GM13976 (cell line): Measurements from ENCODE around the gene ENSA.
A peak's percentile ranks its signal among the peaks of the same experiment; 100 is the strongest.
"Not testable (repeated sequence)": the region's sequence is repeated elsewhere in the genome, so short reads cannot be mapped to it uniquely, and the experiment has no call there.

Experiments used
- DNase-seq: peaks from one replicate; pipeline ENCODE4 v3.0.0; 2012; ENCODE audit warnings: low spot score
- in situ Hi-C: fragments of 300-500 bp; cut with MboI; formaldehyde crosslinking; loops from one replicate; pipeline ENCODE4 v1.12.0; 2022; ENCODE audit warnings: low sequenced_read_pairs, mixed read lengths, inconsistent platforms; ENCODE audit not compliant: unreplicated experiment
- TF ChIP-seq, protein P1 (sequence below): IDR thresholded peaks from 2 replicates; pipeline ENCODE4 v1.5.1; 2012; ENCODE audit warnings: borderline replicate concordance, mild to moderate bottlenecking; ENCODE audit not compliant: insufficient read depth; ENCODE audit errors: extremely low read depth, missing control alignments, control extremely low read depth

The ENSA gene

DNA sequence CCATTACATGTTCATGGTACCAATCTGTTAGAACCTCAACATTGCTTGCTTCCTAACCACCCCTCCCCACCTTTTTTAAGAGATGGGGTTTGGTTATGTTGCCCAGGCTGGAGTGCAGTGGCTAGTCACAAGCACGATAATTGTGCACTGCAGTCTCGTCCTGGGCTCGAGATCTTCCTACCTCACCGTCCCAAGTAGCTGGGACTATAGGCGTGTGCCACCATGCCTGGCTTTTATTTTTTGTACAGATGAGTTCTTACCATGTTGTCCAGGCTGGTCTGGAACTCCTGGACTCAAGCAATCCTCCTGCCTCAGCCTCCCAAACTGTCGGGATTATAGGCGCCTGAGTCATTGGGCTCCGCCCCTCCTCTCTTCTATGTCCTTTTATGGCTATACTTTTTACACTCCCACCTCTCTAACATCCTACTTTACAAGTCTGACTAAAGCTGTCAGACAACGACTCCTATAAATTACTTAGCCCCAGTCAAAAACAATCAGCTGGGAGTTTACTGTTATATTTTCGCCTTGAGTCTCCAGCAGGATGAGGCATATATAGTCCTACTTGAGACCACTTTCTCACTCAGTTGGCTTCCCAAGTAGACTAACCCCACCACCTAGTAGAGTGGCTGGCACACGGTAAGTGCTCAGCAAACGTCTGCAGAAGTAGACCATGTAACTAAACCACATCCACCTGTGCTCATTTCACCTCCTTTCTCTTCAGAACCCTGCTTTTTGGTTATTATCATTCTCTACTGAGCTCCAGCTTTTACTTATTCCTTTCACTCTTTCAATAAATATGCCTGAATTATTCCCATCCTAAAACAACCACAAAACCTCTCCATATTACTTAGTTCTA is 13.8 kb downstream of the ENSA start:
- no peak for DNase-seq
- in situ Hi-C loops = loop anchor here (10.0 kb wide), 1 partner anchor 51 kb away; no protein-coding TSS in a partner anchor
- TF ChIP-seq, protein P1, sequence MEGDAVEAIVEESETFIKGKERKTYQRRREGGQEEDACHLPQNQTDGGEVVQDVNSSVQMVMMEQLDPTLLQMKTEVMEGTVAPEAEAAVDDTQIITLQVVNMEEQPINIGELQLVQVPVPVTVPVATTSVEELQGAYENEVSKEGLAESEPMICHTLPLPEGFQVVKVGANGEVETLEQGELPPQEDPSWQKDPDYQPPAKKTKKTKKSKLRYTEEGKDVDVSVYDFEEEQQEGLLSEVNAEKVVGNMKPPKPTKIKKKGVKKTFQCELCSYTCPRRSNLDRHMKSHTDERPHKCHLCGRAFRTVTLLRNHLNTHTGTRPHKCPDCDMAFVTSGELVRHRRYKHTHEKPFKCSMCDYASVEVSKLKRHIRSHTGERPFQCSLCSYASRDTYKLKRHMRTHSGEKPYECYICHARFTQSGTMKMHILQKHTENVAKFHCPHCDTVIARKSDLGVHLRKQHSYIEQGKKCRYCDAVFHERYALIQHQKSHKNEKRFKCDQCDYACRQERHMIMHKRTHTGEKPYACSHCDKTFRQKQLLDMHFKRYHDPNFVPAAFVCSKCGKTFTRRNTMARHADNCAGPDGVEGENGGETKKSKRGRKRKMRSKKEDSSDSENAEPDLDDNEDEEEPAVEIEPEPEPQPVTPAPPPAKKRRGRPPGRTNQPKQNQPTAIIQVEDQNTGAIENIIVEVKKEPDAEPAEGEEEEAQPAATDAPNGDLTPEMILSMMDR = no peak

DNA sequence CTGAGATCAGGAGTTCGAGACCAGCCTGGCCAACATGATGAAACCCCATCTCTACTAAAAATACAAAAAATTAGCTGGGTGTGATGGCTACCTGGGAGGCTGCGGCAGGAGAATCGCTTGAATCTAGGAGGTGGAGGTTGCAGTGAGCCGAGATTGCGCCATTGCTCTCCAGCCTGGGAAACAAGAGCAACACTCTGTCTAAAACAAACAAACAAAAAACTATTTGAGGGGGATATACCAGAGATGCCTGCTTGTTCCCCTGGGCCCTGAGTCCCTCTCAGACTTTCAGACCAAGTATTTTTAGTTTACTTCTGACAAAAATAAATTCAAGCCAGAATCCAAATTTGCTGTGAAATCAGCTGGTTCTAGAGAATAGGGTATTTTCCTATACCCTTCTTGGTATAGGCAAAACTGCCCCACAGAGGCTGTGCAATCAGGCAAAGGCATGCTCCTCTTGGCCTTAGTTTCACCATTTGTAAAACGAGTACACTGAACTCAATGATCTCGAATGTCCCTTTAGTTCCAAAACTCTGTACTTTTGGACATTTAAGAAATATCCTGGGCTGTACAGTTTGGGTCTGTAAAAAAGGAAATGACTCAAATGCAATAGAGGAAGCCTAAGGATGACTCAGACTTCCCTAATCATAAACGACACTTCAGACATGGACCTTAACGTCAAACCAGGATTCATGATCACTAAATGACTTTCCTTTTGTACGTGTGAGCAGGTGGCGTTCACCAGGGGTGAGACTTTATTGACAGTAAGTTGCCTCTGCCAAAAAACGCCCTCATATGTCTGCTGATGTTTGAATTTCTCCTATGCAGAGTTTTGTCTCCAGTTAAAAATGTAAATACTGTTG is 16.1 kb downstream of the ENSA start:
- peak; percentile 63 for DNase-seq
- in situ Hi-C loops = loop anchor here (10.0 kb wide), 1 partner anchor 48 kb away; no protein-coding TSS in a partner anchor
- TF ChIP-seq, protein P1 = no peak

DNA sequence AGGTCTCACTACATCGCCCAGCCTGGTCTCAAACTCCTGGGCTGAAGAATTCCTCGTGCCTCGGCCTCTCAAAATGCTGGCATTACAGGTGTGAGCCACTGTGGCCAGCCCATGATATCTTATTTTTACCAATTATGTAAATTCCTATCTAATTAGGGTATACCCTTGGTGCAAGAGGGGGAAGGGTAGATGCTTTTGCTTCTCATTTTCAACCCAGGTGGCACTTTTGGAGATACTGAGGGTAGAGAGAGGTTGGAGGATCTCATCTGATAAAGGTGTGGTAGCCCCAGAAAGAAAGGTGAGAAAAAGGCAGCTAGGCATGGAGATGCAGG is 17.4 kb downstream of the ENSA start:
- TF ChIP-seq, protein P1 = no peak
- DNase-seq = no peak
- in situ Hi-C loops = loop anchor here (10.0 kb wide), 1 partner anchor 47 kb away; no protein-coding TSS in a partner anchor

DNA sequence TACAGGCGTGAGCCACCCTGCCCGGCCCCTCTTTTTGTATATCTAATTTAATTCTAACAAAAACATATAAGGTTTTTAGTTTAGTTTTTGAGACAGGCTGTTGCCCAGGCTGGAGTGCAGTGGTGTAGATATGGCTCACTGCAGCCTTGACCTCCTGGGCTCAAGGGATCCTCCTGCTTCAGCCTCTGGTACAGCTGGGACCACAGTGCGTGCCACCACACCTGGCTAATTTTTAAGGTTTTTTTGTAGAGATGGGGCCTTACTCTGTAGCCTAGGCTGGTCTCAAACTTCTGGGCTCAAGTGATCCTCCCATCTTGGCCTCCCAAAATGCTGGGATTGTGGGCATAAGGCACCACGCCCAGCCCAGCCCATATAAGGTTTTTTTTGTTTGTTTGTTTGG is 18.8 kb downstream of the ENSA start:
- DNase-seq = no peak
- in situ Hi-C loops = loop anchor here (10.0 kb wide), 1 partner anchor 46 kb away; no protein-coding TSS in a partner anchor
- TF ChIP-seq, protein P1 = no peak

DNA sequence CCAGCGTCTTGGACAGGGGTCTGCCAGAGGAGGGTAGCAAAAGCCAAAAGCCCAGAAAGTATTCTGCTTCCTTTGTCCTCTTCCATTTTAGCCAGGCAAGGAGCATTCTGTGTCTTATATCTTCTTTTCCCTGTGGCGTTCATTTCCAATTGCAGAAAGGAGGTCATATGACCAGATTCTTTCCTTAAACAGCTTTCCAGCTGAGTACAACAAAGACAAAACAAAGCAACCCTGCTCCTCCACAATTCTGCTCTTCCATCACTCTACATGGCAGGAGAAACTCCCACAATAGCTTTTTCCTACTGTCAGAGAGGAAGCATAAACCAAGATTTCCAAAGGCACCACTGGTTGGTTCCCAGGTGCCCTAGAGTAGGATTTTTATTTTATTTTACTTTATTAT is 19.7 kb downstream of the ENSA start:
- in situ Hi-C loops = loop anchor here (10.0 kb wide), 1 partner anchor 45 kb away; no protein-coding TSS in a partner anchor
- TF ChIP-seq, protein P1 = no peak
- no peak for DNase-seq

DNA sequence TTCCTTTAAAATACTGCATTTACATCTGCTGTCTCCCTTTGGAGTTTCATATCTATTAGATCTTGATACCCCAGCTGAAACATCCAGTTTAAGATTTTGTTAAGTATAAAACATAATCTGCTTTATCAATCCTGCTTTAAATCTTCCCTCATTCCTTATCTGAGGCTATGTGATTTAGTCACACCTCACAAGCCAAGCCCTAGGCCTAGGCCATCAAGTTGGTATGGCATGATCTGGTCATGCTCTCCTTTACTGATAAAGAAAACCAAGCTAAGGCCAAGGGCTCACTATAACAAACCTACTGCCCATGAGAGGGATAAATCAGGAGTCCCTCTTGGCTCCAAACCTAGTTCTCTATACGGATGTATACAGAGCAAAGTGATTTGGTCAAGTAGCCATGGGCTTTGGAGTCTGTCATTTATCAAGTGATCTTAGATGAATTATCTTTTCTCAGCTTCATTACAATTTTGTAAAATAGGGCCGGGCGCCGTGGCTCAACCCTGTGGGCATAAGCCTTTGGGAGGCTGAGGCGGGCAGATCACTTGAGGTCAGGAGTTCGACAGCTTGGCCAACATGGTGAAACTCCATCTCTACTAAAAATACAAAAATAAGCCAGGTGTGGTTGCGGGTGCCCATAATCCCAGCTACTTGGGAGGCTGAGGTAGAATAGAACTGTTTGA is 22.8 kb downstream of the ENSA start:
- in situ Hi-C loops = no loop called here
- TF ChIP-seq, protein P1 = no peak
- DNase-seq = no peak

DNA sequence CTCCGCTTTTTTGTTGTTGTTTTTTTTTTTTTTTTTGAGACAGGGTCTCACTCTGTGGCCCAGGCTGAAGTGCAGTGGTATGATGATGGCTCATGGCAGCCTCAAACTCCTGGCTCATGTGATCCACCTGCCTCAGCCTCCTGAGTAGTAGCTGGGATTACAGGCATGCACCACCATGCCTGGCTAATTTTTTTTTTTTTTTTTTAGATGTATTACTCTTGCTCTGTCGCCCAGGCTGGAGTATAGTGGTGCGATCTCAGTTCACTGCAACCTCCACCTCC is 24.0 kb downstream of the ENSA start:
- DNase-seq, in situ Hi-C loops: not testable (repeated sequence)
